Measurements from ENCODE around the gene PROCA1.
"Not testable (repeated sequence)": the region's sequence is repeated elsewhere in the genome, so short reads cannot be mapped to it uniquely, and the experiment has no call there.

Gene PROCA1

DNA sequence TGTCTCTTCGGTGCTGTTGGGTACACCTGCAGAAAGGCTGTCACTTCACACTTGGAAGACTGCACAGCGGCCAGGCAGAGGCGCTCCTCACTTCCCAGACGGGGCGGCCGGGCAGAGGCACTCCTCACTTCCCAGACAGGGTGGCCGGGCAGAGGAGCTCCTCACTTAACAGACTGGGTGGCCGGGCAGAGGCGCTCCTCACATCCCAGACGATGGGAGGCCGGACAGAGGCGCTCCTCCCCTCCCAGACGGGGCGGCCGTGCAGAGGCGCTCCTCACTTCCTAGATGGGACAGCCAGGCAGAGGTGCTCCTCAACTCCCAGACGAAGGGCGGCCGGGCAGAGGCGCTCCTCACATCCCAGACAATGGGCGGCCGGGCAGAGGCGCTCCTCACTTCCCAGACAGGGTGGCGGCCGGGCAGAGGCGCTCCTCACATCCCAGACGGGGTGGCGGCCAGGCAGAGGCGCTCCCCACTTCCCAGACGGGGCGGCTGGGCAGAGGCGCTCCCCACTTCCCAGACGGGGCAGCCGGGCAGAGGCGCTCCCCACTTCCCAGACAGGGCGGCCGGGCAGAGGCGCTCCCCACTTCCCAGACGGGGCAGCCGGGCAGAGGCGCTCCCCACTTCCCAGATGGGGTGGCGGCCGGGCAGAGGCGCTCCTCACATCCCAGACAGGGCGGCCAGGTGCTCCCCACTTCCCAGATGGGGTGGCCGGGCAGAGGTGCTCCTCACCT is 52.8 kb downstream of the PROCA1 start:
- H3K27ac Mint-ChIP-seq = not testable (repeated sequence)
- peaks cover 46% of the 10 kb centered on the region for H3K4me1 Mint-ChIP-seq

DNA sequence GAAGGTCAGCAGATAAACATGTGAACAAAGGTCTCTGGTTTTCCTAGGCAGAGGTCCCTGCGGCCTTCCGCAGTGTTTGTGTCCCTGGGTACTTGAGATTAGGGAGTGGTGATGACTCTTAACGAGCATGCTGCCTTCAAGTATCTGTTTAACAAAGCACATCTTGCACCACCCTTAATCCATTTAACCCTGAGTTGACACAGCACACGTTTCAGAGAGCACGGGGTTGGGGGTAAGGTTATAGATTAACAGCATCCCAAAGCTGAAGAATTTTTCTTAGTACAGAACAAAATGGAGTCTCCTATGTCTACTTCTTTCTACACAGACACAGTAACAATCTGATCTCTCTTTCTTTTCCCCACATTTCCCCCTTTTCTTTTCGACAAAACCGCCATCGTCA is 53.3 kb downstream of the PROCA1 start:
- not testable (repeated sequence) for H3K9me3 Mint-ChIP-seq, ATAC-seq, H3K4me3 Mint-ChIP-seq, H3K27ac Mint-ChIP-seq, H3K27me3 Mint-ChIP-seq
- Mint-ChIP-seq H3K36me3 (peaks cover 46% of the 10 kb centered on the region), H3K4me1 (peaks cover 40% of the 10 kb centered on the region)

More for the DNA sequence above, 52.8 kb downstream of the PROCA1 start:
- H3K9me3 Mint-ChIP-seq, ATAC-seq, H3K27me3 Mint-ChIP-seq, H3K4me3 Mint-ChIP-seq: not testable (repeated sequence)
- H3K36me3 Mint-ChIP-seq = peaks cover 45% of the 10 kb centered on the region

DNA sequence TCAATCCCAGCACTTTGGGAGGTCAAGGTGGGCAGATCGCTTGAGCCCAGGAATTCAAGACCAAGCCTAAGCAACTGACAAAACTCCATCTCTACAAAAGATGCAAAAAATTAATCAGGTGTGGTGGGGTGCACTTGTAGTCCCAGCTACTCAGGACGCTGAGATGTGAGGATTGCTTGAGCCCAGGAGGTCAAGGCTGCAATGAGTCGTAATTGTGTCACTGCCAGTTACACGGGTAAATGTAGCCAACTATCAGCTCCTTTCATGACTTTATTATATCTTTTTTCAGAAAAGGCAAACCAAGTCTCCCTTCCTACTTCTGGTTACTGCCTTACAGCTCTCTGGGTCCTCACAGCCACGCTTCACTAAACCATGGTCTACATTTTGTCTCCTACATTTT is 53.9 kb downstream of the PROCA1 start:
- no peak overlapping the region for H3K4me3 Mint-ChIP-seq
- no peaks in the 10 kb centered on the region for H3K27me3 Mint-ChIP-seq
- no peaks in the 10 kb centered on the region for H3K9me3 Mint-ChIP-seq
- H3K27ac Mint-ChIP-seq = no peak overlapping the region
- peaks cover 48% of the 10 kb centered on the region for H3K36me3 Mint-ChIP-seq
- peaks cover 34% of the 10 kb centered on the region for H3K4me1 Mint-ChIP-seq
- ATAC-seq = no peak

DNA sequence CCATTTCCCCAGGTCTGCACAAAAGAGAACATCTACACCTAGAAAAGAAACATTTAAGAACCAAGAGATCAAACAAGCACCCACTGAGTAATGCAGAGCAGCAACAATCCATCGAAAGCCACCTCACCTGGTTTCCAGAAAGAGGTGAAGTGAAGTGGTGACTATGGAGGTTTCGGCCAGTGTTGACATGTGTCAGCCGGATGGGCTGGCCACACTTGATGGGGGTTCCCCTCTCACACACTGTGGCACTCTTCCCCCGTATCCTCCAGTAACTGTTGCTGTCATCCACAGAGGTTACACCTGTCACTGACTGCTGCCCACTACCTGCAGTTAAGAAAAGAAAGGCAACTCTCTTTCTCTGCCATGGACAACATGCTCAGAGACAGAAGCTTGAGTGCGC is 56.5 kb downstream of the PROCA1 start:
- peaks cover 21% of the 10 kb centered on the region for H3K4me1 Mint-ChIP-seq
- H3K27me3 Mint-ChIP-seq = no peaks in the 10 kb centered on the region
- ATAC-seq = no peak
- H3K9me3 Mint-ChIP-seq = no peaks in the 10 kb centered on the region
- H3K36me3 Mint-ChIP-seq = peaks cover 54% of the 10 kb centered on the region
- H3K27ac Mint-ChIP-seq = no peak overlapping the region
- H3K4me3 Mint-ChIP-seq = no peak overlapping the region

All from stimulated activated memory B cell treated with anti-CD40 and anti-IgM and Interleukin-4, amounts not matched to agents 10 μg/mL and 1 μg/mL and 100 μg/mL, for 72 hours (primary cell).